ENCODE measurements around the gene MINK1. TPM values are rescaled to one million over a fixed set of nuclear protein-coding genes. Genes with fewer than 3 reads are reported as not detected.

MINK1 gene
- total and polyA plus RNA-seq, 2 of the 8 experiments (the other 6 are each of a cell fraction or from before 2014, with no cell fraction given), result 26.9 to 77.7 TPM

GRCh38 chr17:4858882-4859260, 25.7 kb downstream of the MINK1 start:
- peaks cover 0 to 1% of the 10 kb centered on the region in 2 experiments for H4K20me1 ChIP-seq (replicated peaks in 1 of 2; ENCODE audit: control insufficient read depth in 1 of 2, insufficient read depth in 2 of 2, low read length in 2 of 2)
- H3K9me3 ChIP-seq (ENCODE audit: insufficient read depth in 2 of 2, low read depth in 1 of 2, low read length in 1 of 2), result no peaks in the 10 kb centered on the region
- no peak overlapping the region for H3K23ac ChIP-seq (ENCODE audit: insufficient read length)
- no peak overlapping the region for H3K14ac ChIP-seq (ENCODE audit: insufficient read length)
- H4K5ac ChIP-seq (ENCODE audit: insufficient read length, low read depth, low read length), result peak overlapping the region; percentile 38
- H3K23me2 ChIP-seq (ENCODE audit: low read depth, low read length), result no peaks in the 10 kb centered on the region
- peaks cover 9% of the 10 kb centered on the region for H3K79me1 ChIP-seq (ENCODE audit: low read depth, low read length)
- POLR2A ChIA-PET (ENCODE audit: partially characterized antibody), result interaction anchor here (1.0 to 2.8 kb wide), 3 partner anchors 9 to 122 kb away, joined by 3 to 15 read pairs (median 4); partner anchors contain the start of gene PSMB6
- peak overlapping the region; percentile 93 for H2BK20ac ChIP-seq (ENCODE audit: low read length)
- H2BK15ac ChIP-seq (ENCODE audit: low read length), result no peak overlapping the region
- no peak overlapping the region for H4K8ac ChIP-seq (ENCODE audit: extremely low read depth, insufficient read depth, low read length)
- H3K4ac ChIP-seq (replicated peaks; ENCODE audit: insufficient read length, low read depth, low read length), result peak overlapping the region; percentile 76
- no peak for TF ChIP-seq POLR2A (IDR thresholded peaks at IDR 0.05; ENCODE audit: control extremely low read depth in 1 of 2, low read depth in 2 of 2, low read length in 2 of 2)
- no peak for TF ChIP-seq GTF2F1 (IDR thresholded peaks at IDR 0.05; ENCODE audit: borderline replicate concordance, low read depth, low read length)
- no peak for TF ChIP-seq CTBP2 (IDR thresholded peaks at IDR 0.05; ENCODE audit: borderline replicate concordance, insufficient read depth, insufficient read length, low read length)
- TF ChIP-seq POLR2AphosphoS5 (IDR thresholded peaks at IDR 0.05; ENCODE audit: low read depth, low read length), result no peak
- TF ChIP-seq EZH2 (IDR thresholded peaks at IDR 0.05; ENCODE audit: low read depth, low read length, severe bottlenecking), result no peak
- no peak for TF ChIP-seq HDAC2 (IDR thresholded peaks at IDR 0.05; ENCODE audit: borderline replicate concordance in 1 of 2, low read depth in 2 of 2, low read length in 2 of 2)
- no peak; the same call in 1 of the 2 replicates for TF ChIP-seq JUND (IDR thresholded peaks at IDR 0.05; ENCODE audit: low read length)
- FAIRE-seq (no peak), DNase-seq (ENCODE audit: low read depth in 1 of 2, low spot score in 2 of 2) (no peak)
- peak overlapping the region; percentile 14 for H2BK120ac ChIP-seq (replicated peaks; ENCODE audit: low read depth, low read length)
- WGBS, 2 experiments (ENCODE audit: extremely low coverage in 1 of 2, insufficient coverage in 1 of 2, insufficient read length in 1 of 2, insufficient replicate concordance in 2 of 2, low coverage in 1 of 2, low lambda C conversion rate in 2 of 2, missing lambda C conversion rate in 1 of 2), result 42% methylated on average over 5 of the region's 5 CpGs; no CpG with 5 or more reads in 1 of the 2 experiments
- peak overlapping the region; percentile 62; the same call in 1 of the 2 replicates for H3K27ac ChIP-seq (ENCODE audit: low read depth, low read length)
- peak overlapping the region; percentile 84; the same call in 1 of the 2 replicates for H2BK5ac ChIP-seq (ENCODE audit: low read depth, low read length)
- peak overlapping the region; percentile 85 for H3K18ac ChIP-seq (ENCODE audit: extremely low read depth, low read length)
- peaks cover 0 to 34% of the 10 kb centered on the region in 2 experiments; a peak in 2 of 4 replicates for H3K79me2 ChIP-seq (ENCODE audit: control insufficient read depth in 1 of 2, insufficient read depth in 2 of 2, low read length in 2 of 2)
- H3K9ac ChIP-seq (replicated peaks in 1 of 4; ENCODE audit: extremely low read depth in 1 of 4, low read depth in 3 of 4, low read length in 3 of 4), result no peak overlapping the region
- peak overlapping the region; percentile 73 for H3K56ac ChIP-seq (replicated peaks; ENCODE audit: insufficient read length, low read depth, low read length)
- H3K4me1 ChIP-seq (replicated peaks in 1 of 4; ENCODE audit: control insufficient read depth in 3 of 4, insufficient read depth in 4 of 4, low read length in 3 of 4), result peaks cover 22 to 41% (median 34%) of the 10 kb centered on the region in 4 experiments
- peak overlapping the region; percentile 63 for H4K91ac ChIP-seq (replicated peaks; ENCODE audit: insufficient read length, low read length)
- H2BK12ac ChIP-seq (ENCODE audit: low read depth, low read length), result peak overlapping the region; percentile 81; the same call in 1 of the 2 replicates
- CTCF ChIA-PET (ENCODE audit: partially characterized antibody), result interaction anchor here (0.9 to 3.5 kb wide), 8 partner anchors 9 to 127 kb away, joined by 3 to 15 read pairs (median 4); partner anchors contain the start of genes C17orf107 and PSMB6
- no peaks in the 10 kb centered on the region for H3K36me3 ChIP-seq (ENCODE audit: control insufficient read depth in 2 of 4, insufficient read depth in 4 of 4, low read length in 3 of 4)
- H3K4me2 ChIP-seq (ENCODE audit: insufficient read depth in 1 of 2, low read depth in 2 of 2, low read length in 2 of 2), result peak overlapping the region; percentile 54 to 59
- H2AFZ ChIP-seq (ENCODE audit: low read length), result no peak overlapping the region
- H3K4me3 ChIP-seq (ENCODE audit: extremely low read depth in 1 of 4, insufficient read depth in 2 of 4, low read depth in 3 of 4, low read length in 4 of 4), result peak overlapping the region in 1 of 4 experiments; percentile 24; a peak in 2 of 8 replicates
- H3K27me3 ChIP-seq (replicated peaks in 1 of 4; ENCODE audit: control insufficient read depth in 3 of 4, extremely low read depth in 1 of 4, insufficient read depth in 3 of 4, low read length in 3 of 4), result no peaks in the 10 kb centered on the region
- H2AK5ac ChIP-seq (ENCODE audit: low read depth, low read length), result peak overlapping the region; percentile 94; the same call in 1 of the 2 replicates
